Neuronal stem cell (in vitro differentiated cells): Measurements from ENCODE around the gene RIPOR3.

Experiments
- DNase-seq: peaks from one replicate; pipeline ENCODE4 v3.0.0-alpha.2; 2013; ENCODE audit warnings: low spot score
- H2AFZ ChIP-seq: one replicate; pipeline ENCODE4 v1.6.1; 2013; ENCODE audit warnings: mild to moderate bottlenecking, low read length, inconsistent platforms
- H2AK5ac ChIP-seq: 2 replicates; pipeline ENCODE4 v1.6.1; 2013; ENCODE audit warnings: low read depth, mild to moderate bottlenecking, inconsistent platforms, low read length, moderate library complexity, mixed read lengths
- H2BK120ac ChIP-seq: 2 replicates; pipeline ENCODE4 v1.6.1; 2013; ENCODE audit warnings: low read depth, mild to moderate bottlenecking, inconsistent platforms, low read length, moderate library complexity, mixed read lengths
- H2BK12ac ChIP-seq: one replicate; pipeline ENCODE4 v1.6.1; 2013; ENCODE audit warnings: low read length, inconsistent platforms
- H2BK15ac ChIP-seq: 2 replicates; pipeline ENCODE4 v1.6.1; 2013; ENCODE audit warnings: mild to moderate bottlenecking, low read length, inconsistent platforms, mixed read lengths
- H2BK5ac ChIP-seq: one replicate; pipeline ENCODE4 v1.6.1; 2013; ENCODE audit warnings: inconsistent platforms, mild to moderate bottlenecking, low read length, moderate library complexity
- H3K14ac ChIP-seq: one replicate; pipeline ENCODE4 v1.6.1; 2013; ENCODE audit warnings: low read length, inconsistent platforms
- H3K18ac ChIP-seq: 2 replicates; pipeline ENCODE4 v1.6.1; 2013; ENCODE audit warnings: low read length, inconsistent platforms
- H3K23ac ChIP-seq: 2 replicates; pipeline ENCODE4 v1.6.1; 2013; ENCODE audit warnings: low read depth, mild to moderate bottlenecking, mixed read lengths, low read length, inconsistent platforms; ENCODE audit not compliant: poor library complexity
- H3K27ac ChIP-seq: replicated peaks from 3 replicates; pipeline ENCODE4 v1.5.1; 2013; ENCODE audit warnings: low read length, inconsistent platforms
- H3K27me3 ChIP-seq, 3 experiments: 2 replicates each; pipeline ENCODE4 v1.6.1; 2013; ENCODE audit warnings: low read length in 3 of 3, mild to moderate bottlenecking in 2 of 3, inconsistent platforms in 1 of 3, low read depth in 1 of 3, mixed read lengths in 1 of 3, moderate library complexity in 1 of 3; ENCODE audit not compliant: control insufficient read depth in 3 of 3, insufficient read depth in 3 of 3
- H3K36me3 ChIP-seq, 2 donors: replicated peaks in 1 of 2; 2 replicates each; pipeline ENCODE4 v1.6.1; 2013; ENCODE audit warnings: low read length in 2 of 2; ENCODE audit not compliant: control insufficient read depth in 2 of 2, insufficient read depth in 2 of 2
- H3K4ac ChIP-seq: 2 replicates; pipeline ENCODE4 v1.6.1; 2013; ENCODE audit warnings: inconsistent platforms, mild to moderate bottlenecking, low read length, moderate library complexity
- H3K4me1 ChIP-seq, 2 donors: 1 replicate in 1 of 2; 2 replicates in 1 of 2; pipeline ENCODE4 v1.6.1; 2013; ENCODE audit warnings: low read length in 2 of 2, low read depth in 1 of 2; ENCODE audit not compliant: control insufficient read depth in 2 of 2, insufficient read depth in 1 of 2
- H3K4me2 ChIP-seq: one replicate; pipeline ENCODE4 v1.6.1; 2013; ENCODE audit warnings: mild to moderate bottlenecking, low read length, inconsistent platforms; ENCODE audit not compliant: insufficient read depth, poor library complexity, severe bottlenecking
- H3K4me3 ChIP-seq, 2 donors: 2 replicates each; pipeline ENCODE4 v1.5.1; 2013; ENCODE audit warnings: low read length in 2 of 2, mild to moderate bottlenecking in 2 of 2, inconsistent platforms in 1 of 2, moderate library complexity in 1 of 2
- H3K79me1 ChIP-seq: one replicate; pipeline ENCODE4 v1.6.1; 2013; ENCODE audit warnings: low read depth, mild to moderate bottlenecking, inconsistent platforms, low read length, moderate library complexity
- H3K9ac ChIP-seq: one replicate; pipeline ENCODE4 v1.6.1; 2013; ENCODE audit warnings: mild to moderate bottlenecking, low read depth, low read length, inconsistent platforms; ENCODE audit not compliant: poor library complexity
- H3K9me3 ChIP-seq, 2 donors: replicated peaks in 1 of 2; 2 replicates each; pipeline versions ENCODE3 to v1.6.1; 2013; ENCODE audit warnings: low read length in 2 of 2, mild to moderate bottlenecking in 2 of 2, inconsistent platforms in 1 of 2, low read depth in 1 of 2, mixed read lengths in 1 of 2, moderate library complexity in 1 of 2; ENCODE audit not compliant: control insufficient read depth in 2 of 2, insufficient read depth in 1 of 2
- H4K8ac ChIP-seq: one replicate; pipeline ENCODE4 v1.6.1; 2013; ENCODE audit warnings: low read depth, mild to moderate bottlenecking, inconsistent platforms, low read length, moderate library complexity
- H4K91ac ChIP-seq: one replicate; pipeline ENCODE4 v1.6.1; 2013; ENCODE audit warnings: low read length, low read depth, mild to moderate bottlenecking, inconsistent platforms; ENCODE audit not compliant: poor library complexity
- WGBS, 2 donors: extraction: QIAGEN DNeasy Blood & Tissue Kit; methylation state at CpG; one replicate each; pipeline ENCODE4 v1.1.7; 2013; ENCODE audit warnings: missing lambda C conversion rate in 2 of 2, mixed read lengths in 1 of 2; ENCODE audit not compliant: insufficient read length in 2 of 2, insufficient replicate concordance in 1 of 2; ENCODE audit errors: extremely low coverage in 2 of 2; 5-methylcytosine and 5-hydroxymethylcytosine counted together

Gene RIPOR3

GRCh38 chr20:50574586-50574985 is 116.8 kb downstream of the RIPOR3 start:
- H3K79me1 ChIP-seq: no peaks in the 10 kb centered on the region
- H2BK12ac ChIP-seq: no peak overlapping the region
- no CpG with 5 or more reads among the region's 5 CpGs for WGBS, 2 donors
- no peak overlapping the region for H3K14ac ChIP-seq
- H2BK15ac ChIP-seq: no peak overlapping the region
- H3K27ac ChIP-seq: no peak overlapping the region
- no peaks in the 10 kb centered on the region for H3K27me3 ChIP-seq
- no peaks in the 10 kb centered on the region for H3K9me3 ChIP-seq
- no peak overlapping the region for H3K4me3 ChIP-seq
- no peak overlapping the region for H3K18ac ChIP-seq
- H2AK5ac ChIP-seq: no peak overlapping the region
- no peak overlapping the region for H4K91ac ChIP-seq
- no peak overlapping the region for H3K4ac ChIP-seq
- H3K4me1 ChIP-seq: peaks cover 0 to 8% of the 10 kb centered on the region in 2 donors
- H3K4me2 ChIP-seq: no peak overlapping the region
- peaks cover 29 to 81% of the 10 kb centered on the region in 2 donors for H3K36me3 ChIP-seq
- H2BK120ac ChIP-seq: no peak overlapping the region
- DNase-seq: no peak
- no peak overlapping the region for H2AFZ ChIP-seq
- H3K9ac ChIP-seq: no peak overlapping the region
- no peak overlapping the region for H3K23ac ChIP-seq
- no peak overlapping the region for H4K8ac ChIP-seq
- no peak overlapping the region for H2BK5ac ChIP-seq

- H3K36me3 ChIP-seq: peaks cover 27 to 81% of the 10 kb centered on the region in 2 donors
- no peak overlapping the region for H3K4me2 ChIP-seq
- H3K18ac ChIP-seq: no peak overlapping the region
- no peak overlapping the region for H2BK15ac ChIP-seq
- H2AFZ ChIP-seq: no peak overlapping the region
- H4K8ac ChIP-seq: no peak overlapping the region
- H3K23ac ChIP-seq: no peak overlapping the region
- H4K91ac ChIP-seq: no peak overlapping the region
- no peak for DNase-seq
- H3K4ac ChIP-seq: no peak overlapping the region
- H3K4me1 ChIP-seq: peaks cover 0 to 8% of the 10 kb centered on the region in 2 donors
- H3K79me1 ChIP-seq: no peaks in the 10 kb centered on the region
- H3K9me3 ChIP-seq: no peaks in the 10 kb centered on the region
- no peak overlapping the region for H3K4me3 ChIP-seq
- no CpG with 5 or more reads among the region's 9 CpGs for WGBS, 2 donors
- no peaks in the 10 kb centered on the region for H3K27me3 ChIP-seq
- no peak overlapping the region for H2BK120ac ChIP-seq
- no peak overlapping the region for H2BK5ac ChIP-seq
- no peak overlapping the region for H2BK12ac ChIP-seq
- no peak overlapping the region for H3K27ac ChIP-seq
- no peak overlapping the region for H3K9ac ChIP-seq
- no peak overlapping the region for H2AK5ac ChIP-seq
- H3K14ac ChIP-seq: no peak overlapping the region
These were observed 117.2 kb downstream of the RIPOR3 start for GRCh38 chr20:50574108-50574507.

DNA sequence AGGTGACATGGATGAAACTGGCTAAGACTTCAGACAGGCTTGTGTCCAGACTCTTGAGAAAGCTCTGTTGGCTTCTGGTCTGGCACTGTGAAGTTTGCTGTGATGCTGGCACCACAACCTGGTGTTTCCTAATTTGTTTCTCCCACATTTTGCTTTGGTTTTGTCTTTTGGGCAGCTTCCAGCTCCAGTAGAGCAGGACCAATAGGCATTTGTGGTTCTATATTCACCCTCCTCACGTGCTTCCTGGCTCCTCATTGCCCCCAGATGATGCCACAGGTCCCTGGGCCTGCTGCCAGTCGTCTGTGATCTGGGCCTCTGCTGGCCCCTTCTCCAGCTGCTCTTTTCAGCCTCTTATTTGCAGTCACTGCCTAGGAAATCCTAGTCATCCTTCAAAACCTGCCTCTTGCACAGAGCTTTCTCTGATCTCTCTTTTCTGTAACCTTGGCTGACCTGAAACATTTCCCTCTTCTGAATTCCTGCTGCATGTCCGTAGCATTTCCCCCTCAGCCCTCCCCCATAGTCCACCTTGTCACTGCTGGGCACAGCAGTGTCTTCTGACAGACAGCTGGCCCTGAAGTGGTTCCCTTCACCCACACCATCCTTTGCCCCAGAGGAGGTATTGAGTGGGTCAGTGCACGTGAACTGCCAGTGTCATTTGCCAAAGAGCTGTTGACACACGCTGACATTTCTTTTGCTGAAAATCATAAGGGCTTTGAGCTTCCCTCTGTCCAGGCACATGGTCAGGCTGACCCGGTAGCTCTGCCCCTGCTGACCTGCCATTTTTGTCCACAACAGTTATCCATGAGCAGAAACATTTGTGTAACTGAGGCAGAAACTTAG is 118.2 kb downstream of the RIPOR3 start:
- Histone ChIP-seq H3K79me1 (no peaks in the 10 kb centered on the region), H2AFZ (no peak overlapping the region), H3K9me3 (no peaks in the 10 kb centered on the region), H3K4me1 (peaks cover 0 to 8% of the 10 kb centered on the region in 2 donors), H2AK5ac (no peak overlapping the region), H2BK120ac (no peak overlapping the region), H2BK12ac (no peak overlapping the region), H3K36me3 (peaks cover 20 to 81% of the 10 kb centered on the region in 2 donors), H4K8ac (no peak overlapping the region), H4K91ac (no peak overlapping the region), H3K9ac (no peak overlapping the region), H3K18ac (no peak overlapping the region), H3K4ac (no peak overlapping the region), H3K23ac (no peak overlapping the region), H3K27me3 (no peaks in the 10 kb centered on the region), H3K14ac (no peak overlapping the region), H3K27ac (no peak overlapping the region), H3K4me3 (no peak overlapping the region), H3K4me2 (no peak overlapping the region), H2BK15ac (no peak overlapping the region), H2BK5ac (no peak overlapping the region)
- WGBS, 2 donors: no CpG with 5 or more reads among the region's 6 CpGs
- DNase-seq: no peak

DNA sequence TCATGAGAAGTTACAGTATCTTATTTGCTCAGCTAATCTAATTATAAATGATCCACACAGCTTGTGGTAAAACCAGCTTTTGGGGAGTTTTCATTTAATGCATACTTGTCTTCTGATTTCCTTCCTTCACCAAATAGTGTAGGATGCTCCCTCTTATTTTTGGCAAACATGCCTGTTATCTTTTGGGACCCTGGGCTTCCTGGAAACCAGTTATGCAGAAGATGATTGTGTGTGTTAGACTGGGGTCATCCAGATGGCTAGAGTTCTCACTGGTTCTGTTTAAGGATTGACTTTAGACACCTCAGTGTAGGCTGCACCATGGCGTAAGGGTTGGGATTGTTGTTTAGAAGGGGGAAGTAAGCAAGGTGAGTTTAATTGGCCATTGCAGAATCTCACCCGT is 119.9 kb downstream of the RIPOR3 start:
- Histone ChIP-seq H3K4me2 (no peak overlapping the region), H2AK5ac (no peak overlapping the region), H3K18ac (no peak overlapping the region), H3K36me3 (peaks cover 15 to 82% of the 10 kb centered on the region in 2 donors), H2BK12ac (no peak overlapping the region), H2BK120ac (no peak overlapping the region), H3K79me1 (no peaks in the 10 kb centered on the region), H3K27me3 (no peaks in the 10 kb centered on the region), H2AFZ (no peak overlapping the region), H3K14ac (no peak overlapping the region), H4K8ac (no peak overlapping the region), H4K91ac (no peak overlapping the region), H3K4me1 (peaks cover 0 to 8% of the 10 kb centered on the region in 2 donors), H3K9me3 (no peaks in the 10 kb centered on the region), H2BK5ac (no peak overlapping the region), H3K9ac (no peak overlapping the region), H3K27ac (no peak overlapping the region), H3K23ac (no peak overlapping the region), H3K4ac (no peak overlapping the region), H3K4me3 (no peak overlapping the region), H2BK15ac (no peak overlapping the region)
- no CpG with 5 or more reads among the region's 2 CpGs for WGBS, 2 donors
- DNase-seq: no peak
